KOPT-K1 (cell line): ENCODE data around the gene SELENON.
A peak's percentile ranks its signal among the peaks of the same experiment; 100 is the strongest.

Experiments used
- H3K27ac ChIP-seq: fragments of 200-600 bp; sonication (generic); 2 replicates; pipeline ENCODE4 v1.5.1; 2016; ENCODE audit warnings: antibody characterized with exemption, mild to moderate bottlenecking, low read depth, low read length; ENCODE audit not compliant: poor library complexity, severe bottlenecking
- H3K36me3 ChIP-seq: fragments of 200-600 bp; sonication (generic); 2 replicates; pipeline ENCODE4 v1.5.1; 2017; ENCODE audit warnings: antibody characterized with exemption, mild to moderate bottlenecking, low read length, moderate library complexity; ENCODE audit not compliant: insufficient read depth
- H3K9me3 ChIP-seq: fragments of 200-600 bp; sonication (generic); 2 replicates; pipeline ENCODE4 v1.5.1; 2017; ENCODE audit warnings: antibody characterized with exemption, low read length, mild to moderate bottlenecking; ENCODE audit not compliant: insufficient read depth, poor library complexity, severe bottlenecking

The SELENON gene

GRCh38 chr1:25809283-25809926, 9.4 kb downstream of the SELENON start:
- Histone ChIP-seq H3K9me3 (no peaks in the 10 kb centered on the region), H3K27ac (no peak overlapping the region), H3K36me3 (no peaks in the 10 kb centered on the region)

DNA sequence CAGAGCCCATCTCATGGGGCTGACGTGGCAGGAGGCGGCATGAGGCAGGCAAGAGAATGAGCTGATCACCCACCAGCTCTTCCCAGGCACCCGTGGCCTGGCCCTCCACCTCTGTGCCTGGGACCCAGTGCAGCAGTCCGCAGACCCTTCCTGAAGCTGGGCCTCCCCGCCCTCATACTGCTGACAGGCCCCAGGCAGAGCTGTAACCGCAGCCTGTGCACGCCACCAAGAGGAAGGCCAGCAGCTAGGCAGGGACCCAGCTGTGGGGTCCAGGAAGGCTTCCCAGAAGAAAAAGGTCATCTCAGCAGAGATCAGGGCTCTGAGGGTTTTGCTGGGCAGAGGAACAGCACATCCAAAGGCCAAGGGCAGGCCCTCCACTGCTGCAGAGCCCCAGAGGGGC, 9.9 kb downstream of the SELENON start:
- Histone ChIP-seq H3K36me3 (no peaks in the 10 kb centered on the region), H3K9me3 (no peaks in the 10 kb centered on the region), H3K27ac (no peak overlapping the region)

- no peaks in the 10 kb centered on the region for H3K36me3 ChIP-seq
- no peak overlapping the region for H3K27ac ChIP-seq
- no peaks in the 10 kb centered on the region for H3K9me3 ChIP-seq
Measured at GRCh38 chr1:25810341-25811299, 10.6 kb downstream of the SELENON start.

DNA sequence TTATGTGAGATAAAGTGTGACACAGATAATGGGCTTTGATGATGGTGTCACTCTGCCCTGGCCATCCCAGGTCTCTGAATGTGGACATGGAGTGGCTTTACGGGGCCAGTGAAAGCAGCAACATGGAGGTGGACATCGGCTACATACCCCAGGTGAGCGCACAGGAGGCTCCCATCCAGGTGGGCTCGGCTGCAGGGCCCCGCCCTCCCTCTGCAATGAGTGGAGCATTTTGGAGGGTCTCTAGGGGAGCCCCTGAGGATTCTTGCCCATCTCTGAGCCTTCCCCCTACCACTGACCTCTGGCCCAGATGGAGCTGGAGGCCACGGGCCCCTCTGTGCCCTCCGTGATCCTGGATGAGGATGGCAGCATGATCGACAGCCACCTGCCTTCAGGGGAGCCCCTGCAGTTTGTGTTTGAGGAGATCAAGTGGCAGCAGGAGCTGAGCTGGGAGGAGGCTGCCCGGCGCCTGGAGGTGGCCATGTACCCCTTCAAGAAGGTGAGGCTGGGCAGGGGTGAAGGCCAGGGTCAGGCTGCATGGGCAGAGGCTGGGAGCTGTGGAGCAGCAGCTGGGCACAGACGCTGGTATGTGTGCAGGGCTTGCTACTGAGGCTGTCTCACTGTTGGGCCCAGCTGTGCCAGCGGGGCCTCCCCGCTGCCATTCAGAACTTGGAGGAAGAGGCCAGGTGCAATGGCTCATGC, 11.5 kb downstream of the SELENON start:
- H3K27ac ChIP-seq = no peak overlapping the region
- no peaks in the 10 kb centered on the region for H3K9me3 ChIP-seq
- H3K36me3 ChIP-seq = no peaks in the 10 kb centered on the region

DNA sequence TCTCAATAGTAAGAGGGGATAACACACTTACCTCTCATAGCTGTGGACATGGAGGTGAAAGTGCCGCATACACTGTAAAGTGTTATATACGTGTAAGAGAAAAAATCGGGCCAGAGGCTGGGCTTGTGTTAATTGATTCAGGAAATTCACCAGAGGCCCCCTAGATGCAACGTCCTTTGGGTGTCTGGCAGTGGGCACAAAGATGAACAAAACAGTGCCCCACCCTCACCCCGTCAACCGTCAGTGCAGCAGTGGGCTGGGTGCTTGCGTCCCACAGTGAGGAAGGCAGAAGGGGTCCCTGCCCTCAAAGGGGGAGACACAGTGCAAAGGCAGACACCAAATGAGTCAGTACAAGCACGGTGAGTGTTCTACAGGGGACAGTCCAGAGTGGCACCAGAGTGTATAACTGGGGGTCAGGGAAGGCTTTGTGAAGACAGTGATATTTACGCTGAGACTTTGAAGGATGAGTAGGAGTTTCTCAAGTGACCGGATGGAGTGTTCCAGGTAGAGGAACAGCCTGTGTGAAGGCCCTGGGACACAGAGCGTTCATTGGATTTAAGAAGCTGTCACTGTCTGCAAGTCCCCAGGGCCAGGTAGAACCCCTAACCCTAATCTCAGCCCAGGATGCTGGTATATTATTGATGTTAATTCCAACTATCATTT, 13.2 kb downstream of the SELENON start:
- no peak overlapping the region for H3K27ac ChIP-seq
- H3K36me3 ChIP-seq = no peaks in the 10 kb centered on the region
- H3K9me3 ChIP-seq = no peaks in the 10 kb centered on the region

- Histone ChIP-seq H3K27ac (no peak overlapping the region), H3K36me3 (no peaks in the 10 kb centered on the region), H3K9me3 (no peaks in the 10 kb centered on the region)
Measured at GRCh38 chr1:25813734-25814471, 13.9 kb downstream of the SELENON start.

DNA sequence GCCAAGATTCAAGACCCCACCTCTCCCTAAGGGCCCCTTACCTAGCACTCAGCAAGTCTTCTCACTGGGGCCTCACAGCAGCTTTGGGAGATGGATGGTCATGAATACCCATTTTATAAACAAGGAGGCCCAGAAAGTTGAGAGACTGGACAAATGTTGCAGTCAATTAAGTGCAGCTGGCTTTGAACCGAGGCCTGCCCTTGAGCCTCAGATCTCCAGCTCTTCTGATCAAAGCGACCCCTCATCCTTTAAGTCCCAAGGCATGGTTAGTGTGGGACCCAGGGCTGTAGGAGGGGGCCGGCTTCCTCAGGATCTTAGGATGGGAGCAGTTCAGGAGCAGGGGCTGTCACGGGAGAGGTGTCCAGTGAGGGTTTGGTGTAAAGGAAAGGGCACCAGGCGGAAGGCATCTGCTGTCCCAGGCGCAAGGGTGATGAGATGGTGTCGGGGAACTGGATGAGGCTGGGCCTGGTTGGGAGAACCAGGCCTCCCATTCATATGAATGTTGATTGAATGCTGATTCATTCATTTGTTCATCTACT, 14.6 kb downstream of the SELENON start:
- no peak overlapping the region for H3K27ac ChIP-seq
- H3K36me3 ChIP-seq = no peaks in the 10 kb centered on the region
- no peaks in the 10 kb centered on the region for H3K9me3 ChIP-seq

DNA sequence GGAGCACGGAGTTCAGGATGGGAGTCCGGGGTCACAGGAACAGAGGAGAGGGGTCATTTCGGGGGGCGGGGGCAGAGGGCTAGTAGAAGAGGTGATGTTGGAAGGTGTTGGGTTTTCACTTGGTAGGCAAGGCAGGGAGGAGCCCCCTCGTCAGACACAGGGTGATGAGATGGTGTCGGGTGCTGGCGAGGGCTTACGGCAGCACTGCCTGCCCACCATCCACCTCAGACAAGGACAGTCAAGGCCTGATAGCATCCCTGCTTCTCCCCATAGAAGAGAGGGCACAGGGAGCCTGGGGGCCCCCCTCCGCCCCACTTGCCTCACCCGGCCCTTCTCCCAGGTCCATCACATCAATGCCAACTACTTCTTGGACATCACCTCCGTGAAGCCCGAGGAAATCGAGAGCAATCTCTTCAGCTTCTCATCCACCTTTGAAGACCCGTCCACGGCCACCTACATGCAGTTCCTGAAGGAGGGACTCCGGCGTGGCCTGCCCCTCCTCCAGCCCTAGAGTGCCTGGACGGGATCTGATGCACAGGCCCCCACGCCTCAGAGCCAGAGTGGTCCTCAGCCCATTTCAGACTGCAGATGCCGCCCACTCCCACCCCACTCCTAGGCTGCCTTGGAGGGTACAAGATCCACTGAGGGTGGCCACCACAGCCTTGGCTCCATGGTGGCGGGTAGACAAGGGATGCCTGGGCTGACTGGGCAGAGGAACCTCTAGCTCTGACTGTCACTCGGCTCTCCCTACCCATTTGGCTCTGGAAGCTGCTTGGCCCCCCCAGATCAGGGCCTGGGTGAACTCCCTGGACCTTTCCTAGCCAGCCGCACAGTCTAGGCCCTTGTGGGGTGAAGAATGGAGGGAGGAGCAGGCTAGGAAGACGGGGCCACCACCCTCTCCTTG, 15.5 kb downstream of the SELENON start:
- no peaks in the 10 kb centered on the region for H3K9me3 ChIP-seq
- no peak overlapping the region for H3K27ac ChIP-seq
- no peaks in the 10 kb centered on the region for H3K36me3 ChIP-seq

- Histone ChIP-seq H3K36me3 (no peaks in the 10 kb centered on the region), H3K27ac (no peak overlapping the region)
Measured at GRCh38 chr1:25816112-25816718, 16.2 kb downstream of the SELENON start.

DNA sequence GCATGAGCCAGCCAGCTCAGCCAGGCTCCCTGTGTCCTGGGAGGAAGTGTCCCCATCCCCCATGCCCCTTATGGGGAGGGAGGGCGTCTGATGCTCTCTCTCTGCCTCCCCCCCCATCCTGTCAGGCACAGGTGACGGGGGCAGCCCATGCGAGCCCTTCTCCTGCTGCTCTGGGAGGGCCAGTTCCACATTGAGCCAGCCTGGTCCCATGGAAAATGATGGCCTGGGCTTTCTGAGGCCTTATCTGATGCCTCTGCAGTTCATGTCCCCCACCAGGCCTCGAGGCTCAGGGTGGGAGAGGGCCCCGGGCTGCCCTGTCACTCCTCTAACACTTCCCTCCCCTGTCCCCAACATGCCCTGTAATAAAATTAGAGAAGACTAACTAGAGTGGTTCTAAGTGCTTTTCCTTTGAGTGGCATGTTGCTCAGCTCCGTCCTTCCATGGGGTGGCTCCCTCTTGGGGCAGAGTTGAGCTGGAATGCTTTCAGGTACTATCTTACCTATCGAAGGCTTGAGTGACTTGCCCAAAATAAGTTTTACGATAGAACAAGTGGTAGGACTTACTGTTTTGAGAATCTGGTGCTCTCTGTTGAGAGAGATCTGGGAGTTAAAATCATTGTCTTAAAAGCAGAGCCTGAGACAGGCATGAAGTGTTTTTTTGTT, 18.0 kb downstream of the SELENON start:
- Histone ChIP-seq H3K27ac (no peak overlapping the region), H3K9me3 (no peaks in the 10 kb centered on the region), H3K36me3 (no peaks in the 10 kb centered on the region)

More at GRCh38 chr1:25816112-25816718, 16.2 kb downstream of the SELENON start:
- H3K9me3 ChIP-seq = no peaks in the 10 kb centered on the region

DNA sequence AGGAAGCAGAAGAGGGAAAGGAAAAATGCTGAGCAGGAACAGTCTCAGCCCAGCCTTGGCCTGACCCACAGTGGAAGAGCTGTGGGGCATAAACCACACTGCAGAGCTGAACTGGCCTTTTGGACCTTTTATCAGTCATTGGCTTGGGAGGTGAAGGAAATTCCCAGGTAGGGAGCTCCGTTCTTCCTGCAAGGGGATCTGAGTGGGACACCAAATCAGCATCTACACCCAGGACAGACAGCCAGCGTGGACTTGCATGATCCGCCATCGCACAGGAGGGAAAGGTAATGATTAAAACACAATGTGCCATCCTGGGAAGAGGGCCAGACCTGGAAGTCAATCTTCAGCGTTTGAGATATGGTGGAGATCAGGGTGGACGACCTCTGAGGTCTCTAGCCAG, 18.6 kb downstream of the SELENON start:
- Histone ChIP-seq H3K36me3 (no peaks in the 10 kb centered on the region), H3K9me3 (no peaks in the 10 kb centered on the region), H3K27ac (no peak overlapping the region)

GRCh38 chr1:25819491-25820246, 19.7 kb downstream of the SELENON start, which contains the start of gene MTFR1L:
Gene MTFR1L (plus strand): TSS chr1:25819954. CDS start chr1:25823105, 3,151 bp downstream.
- no peaks in the 10 kb centered on the region; the same call in 1 of the 2 replicates for H3K36me3 ChIP-seq
- H3K9me3 ChIP-seq = no peaks in the 10 kb centered on the region
- H3K27ac ChIP-seq = peak within 1 kb of the TSS; percentile 82
